ENCODE measurements around the gene KRTAP12-1.
"Not testable (repeated sequence)": the region's sequence is repeated elsewhere in the genome, so short reads cannot be mapped to it uniquely, and the experiment has no call there.

KRTAP12-1 gene

DNA sequence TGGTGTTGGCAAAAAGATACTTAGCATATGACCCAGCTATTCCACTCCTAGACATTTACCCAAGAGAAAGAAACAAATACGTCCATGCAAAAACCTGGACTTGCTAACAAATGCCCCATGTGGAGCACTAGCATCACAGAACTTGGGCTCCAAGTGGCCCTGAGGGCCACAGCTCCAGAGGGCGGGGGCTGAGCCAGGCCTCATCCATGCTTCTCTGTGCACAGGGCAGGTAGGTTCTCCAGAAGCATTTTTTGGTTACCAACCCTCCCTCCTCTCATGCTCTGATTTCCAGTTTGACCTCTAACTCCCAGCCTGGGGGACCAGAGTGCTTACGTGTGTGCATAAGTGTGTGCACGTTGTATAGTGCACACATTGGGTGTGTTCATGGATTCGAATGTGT lies 17.3 kb downstream of the KRTAP12-1 start:
- no peak for DNase-seq

DNA sequence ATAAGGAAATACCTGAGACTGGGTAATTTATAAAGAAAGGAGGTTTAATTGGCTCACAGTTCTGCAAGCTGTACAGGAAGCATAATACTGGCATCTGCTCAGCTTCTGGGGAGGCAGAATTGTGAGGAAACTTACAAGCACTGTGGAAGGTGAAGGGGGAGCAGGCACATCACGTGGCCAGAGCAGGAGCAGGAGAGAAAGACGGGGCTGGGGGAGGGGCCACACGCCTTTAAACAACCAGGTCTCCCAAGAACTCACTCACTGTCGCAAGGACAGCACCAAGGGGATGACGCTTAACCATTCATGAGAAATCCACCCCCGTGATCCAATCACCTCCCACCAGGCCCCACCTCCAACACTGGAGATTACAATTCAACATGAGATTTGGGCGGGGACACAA lies 20.4 kb downstream of the KRTAP12-1 start:
- not testable (repeated sequence) for DNase-seq

- DNase-seq, result no peak
Observed at GRCh38 chr21:44658913-44659595, 22.9 kb downstream of the KRTAP12-1 start.

GRCh38 chr21:44658541-44658910 lies 23.4 kb downstream of the KRTAP12-1 start:
- no peak for DNase-seq

DNA sequence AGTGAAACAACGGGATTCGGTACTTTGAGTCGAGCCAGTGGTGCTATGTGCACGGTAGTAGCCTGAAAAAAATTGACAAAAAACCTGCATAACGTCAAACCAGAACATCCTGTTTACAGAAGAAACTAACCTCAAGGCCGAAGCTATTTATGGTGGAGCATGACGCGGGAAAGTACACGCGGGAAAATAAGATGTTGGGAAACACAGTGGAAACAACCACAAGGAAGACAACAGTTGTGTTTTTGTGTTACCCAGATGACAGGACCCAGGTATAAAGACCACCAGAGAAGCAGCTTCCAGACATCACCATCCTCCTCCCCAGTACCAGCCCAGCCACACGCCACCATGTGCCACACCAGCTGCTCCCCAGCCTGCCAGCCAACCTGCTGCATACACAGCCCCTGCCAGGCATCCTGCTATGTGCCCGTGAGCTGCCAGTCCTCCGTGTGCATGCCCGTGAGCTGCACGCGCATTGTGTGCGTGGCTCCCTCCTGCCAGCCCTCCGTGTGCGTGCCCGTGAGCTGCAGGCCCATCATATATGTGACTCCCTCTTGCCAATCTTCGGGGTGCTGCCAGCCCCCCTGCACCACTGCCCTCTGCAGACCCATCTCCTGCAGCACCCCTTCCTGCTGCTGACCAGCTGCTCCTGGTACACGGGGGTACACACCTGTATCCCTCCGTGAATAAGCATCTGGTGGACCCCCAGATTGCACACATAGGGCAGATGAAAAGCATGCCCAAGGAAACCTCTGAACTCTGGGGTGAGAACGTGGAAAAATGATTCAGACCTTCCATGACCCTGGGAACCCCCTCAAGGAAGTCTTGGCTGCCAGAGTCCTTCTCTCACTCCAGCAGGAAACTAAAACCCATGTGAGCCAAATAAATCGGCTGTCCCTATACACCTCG lies 24.1 kb downstream of the KRTAP12-1 start, which contains the start of gene KRTAP12-3:
Gene KRTAP12-3 (plus strand): TSS at position 298 of the 906 bp plus-strand sequence. CDS start 48 bp downstream, at position 346.
- DNase-seq, result no peak

- no peak for DNase-seq
Observed at GRCh38 chr21:44656868-44657267, 25.1 kb downstream of the KRTAP12-1 start.

- DNase-seq, result no peak
Observed at GRCh38 chr21:44654576-44655175, 27.3 kb downstream of the KRTAP12-1 start, which contains the start of gene KRTAP12-4. Gene KRTAP12-4 (minus strand): TSS chr21:44654659. CDS start chr21:44654614, 45 bp downstream.

DNA sequence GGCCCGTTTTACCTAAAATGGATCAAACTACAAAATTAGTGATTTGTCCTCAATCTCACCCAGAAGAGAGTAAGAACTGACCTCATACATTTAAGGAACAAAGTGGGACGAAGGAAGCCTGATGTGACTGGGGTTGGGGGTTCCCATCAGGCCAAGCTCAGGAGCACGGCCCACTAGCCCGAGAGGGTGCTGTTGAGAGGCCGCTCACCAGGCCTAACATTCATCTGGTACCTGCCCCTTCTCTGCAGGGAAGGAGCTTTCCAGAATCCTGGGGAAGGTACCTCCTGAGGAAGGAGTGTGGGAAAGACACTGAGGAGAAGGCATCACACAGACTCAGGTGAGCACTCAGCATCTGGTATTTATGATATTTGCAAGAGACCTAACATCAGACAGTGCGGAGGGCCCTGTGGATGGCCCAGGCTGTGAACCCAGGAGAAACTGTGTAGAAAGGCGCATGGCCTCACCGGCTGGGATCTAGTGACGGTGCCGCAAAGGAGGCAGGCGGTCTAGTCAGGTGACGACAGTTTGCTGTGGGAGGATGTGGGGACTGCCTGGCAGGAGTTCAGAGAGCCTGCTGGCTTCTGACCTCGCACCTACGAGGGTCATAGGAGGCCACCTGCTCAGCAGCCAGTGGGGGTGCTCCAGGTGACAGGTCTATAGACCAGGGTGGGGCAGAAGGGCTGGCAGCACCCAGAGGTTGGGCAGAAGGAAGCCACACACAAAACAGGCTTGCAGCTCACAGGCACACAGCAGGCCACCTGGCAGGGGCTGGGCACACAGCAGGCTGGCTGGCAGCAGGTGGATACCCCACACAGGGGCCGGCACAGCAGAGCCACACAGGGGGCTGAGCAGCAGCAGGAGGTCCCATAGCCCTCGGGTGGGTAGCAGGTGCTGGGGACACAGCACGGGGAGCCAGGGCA lies 28.0 kb downstream of the KRTAP12-1 start:
- DNase-seq, result no peak

- DNase-seq, result no peak
Observed at GRCh38 chr21:44653123-44653522, 28.8 kb downstream of the KRTAP12-1 start.

DNA sequence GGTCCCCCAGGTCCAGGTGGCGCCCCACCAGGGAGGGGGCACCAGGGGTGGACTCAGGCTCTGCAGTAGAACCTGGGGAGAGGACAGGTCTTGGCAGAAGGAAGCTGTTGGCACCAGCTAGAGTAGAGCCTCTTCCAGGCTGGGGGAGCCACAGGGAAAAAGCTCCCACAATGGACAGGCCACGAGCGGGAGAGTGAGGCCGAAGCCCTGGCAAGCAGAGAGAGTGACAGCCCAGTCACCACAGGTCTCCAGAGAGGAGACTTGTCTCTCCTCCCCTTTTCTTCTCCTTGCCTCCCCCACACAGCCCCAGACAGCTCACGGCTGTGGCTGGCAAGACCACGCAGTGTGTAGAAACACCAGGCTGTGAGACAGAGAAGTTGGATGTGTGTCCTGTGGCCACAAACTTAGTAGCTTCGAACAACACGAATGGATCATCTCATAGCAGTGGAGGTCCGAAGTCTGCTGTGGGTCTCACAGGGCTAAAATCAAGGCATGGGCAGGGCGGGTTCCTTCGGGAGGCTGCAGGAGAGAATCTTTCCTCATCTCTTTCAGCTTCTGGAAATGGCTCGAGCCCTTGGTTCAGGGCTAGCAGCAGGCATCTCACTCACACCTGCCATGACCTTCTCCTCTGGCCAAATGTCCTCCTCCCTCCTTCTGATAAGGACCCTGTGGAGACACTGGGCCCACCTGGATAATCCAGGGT lies 30.8 kb downstream of the KRTAP12-1 start:
- no peak for DNase-seq

- DNase-seq, result no peak
Observed at GRCh38 chr21:44650265-44650972, 31.5 kb downstream of the KRTAP12-1 start.

DNA sequence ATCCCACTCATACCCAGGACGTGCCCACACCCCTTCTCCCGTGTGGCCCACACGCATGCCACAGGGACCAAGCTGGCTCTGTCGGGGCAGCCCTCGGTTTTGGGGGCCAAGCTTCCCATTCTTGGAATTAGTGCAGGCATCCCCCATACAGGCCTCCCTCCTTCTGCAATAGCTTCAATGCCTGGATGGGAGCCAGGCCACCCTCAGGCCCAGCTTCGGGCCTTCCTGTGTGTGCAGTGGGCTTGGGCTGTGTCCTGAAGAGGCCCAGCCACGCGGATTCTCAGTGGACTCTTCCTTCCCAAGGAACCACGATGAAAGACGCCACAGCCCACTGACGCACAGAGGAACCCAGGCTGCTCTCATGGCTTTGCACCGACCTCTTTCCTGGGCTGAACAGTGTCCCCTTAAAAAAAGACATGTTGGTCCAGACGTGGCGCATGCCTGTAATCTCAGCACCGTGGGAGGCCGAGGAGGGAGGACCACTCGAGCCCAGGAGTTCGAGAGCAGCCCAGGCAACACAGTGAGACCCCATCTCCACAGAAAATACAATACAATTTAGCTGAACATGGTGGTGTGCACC lies 32.4 kb downstream of the KRTAP12-1 start:
- DNase-seq, result no peak

GRCh38 chr21:44648557-44649311 lies 33.2 kb downstream of the KRTAP12-1 start:
- no peak for DNase-seq

DNA sequence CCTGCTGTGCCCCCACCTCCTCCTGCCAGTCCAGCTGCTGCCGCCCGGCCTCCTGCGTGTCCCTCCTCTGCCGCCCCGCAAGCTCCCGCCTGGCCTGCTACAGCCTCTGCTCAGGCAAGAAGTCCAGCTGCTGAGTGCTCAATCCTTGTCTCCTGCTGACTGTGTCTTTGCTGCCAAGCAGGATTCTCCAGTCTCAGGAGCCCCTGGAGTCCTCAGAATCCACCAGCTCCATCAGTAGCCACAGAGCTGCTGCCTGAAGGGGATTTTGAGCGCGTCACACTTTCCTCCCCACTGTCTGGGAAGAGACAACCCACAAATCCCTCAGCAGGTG lies 34.8 kb downstream of the KRTAP12-1 start:
- no peak for DNase-seq

GRCh38 chr21:44646366-44647221 lies 35.4 kb downstream of the KRTAP12-1 start, which contains the start of gene KRTAP10-11:
Gene KRTAP10-11 (plus strand): TSS chr21:44646414. CDS start chr21:44646459, 45 bp downstream.
- not testable (repeated sequence) for DNase-seq

DNA sequence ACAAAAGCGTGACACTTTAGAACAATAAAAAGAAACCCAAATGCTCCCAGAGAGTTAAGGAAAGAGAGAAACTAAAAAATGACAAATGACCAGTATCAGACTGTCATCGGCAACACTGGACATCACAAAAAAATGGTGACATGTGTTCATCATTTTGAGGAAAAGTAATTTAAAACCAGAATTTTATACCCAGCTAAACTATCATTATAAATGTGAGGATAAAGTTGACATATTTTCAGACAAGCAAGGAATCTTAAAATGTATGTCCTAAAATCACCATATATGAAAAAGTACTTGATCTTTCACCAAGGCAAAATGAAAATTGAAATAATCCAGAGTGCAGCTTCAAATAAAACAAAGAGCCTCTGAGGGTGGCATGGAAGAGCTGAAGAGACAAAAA lies 37.1 kb downstream of the KRTAP12-1 start:
- DNase-seq, result no peak

- no peak for DNase-seq
Observed at GRCh38 chr21:44643741-44644310, 38.1 kb downstream of the KRTAP12-1 start.

GRCh38 chr21:44640761-44641160 lies 41.2 kb downstream of the KRTAP12-1 start:
- no peak for DNase-seq

DNA sequence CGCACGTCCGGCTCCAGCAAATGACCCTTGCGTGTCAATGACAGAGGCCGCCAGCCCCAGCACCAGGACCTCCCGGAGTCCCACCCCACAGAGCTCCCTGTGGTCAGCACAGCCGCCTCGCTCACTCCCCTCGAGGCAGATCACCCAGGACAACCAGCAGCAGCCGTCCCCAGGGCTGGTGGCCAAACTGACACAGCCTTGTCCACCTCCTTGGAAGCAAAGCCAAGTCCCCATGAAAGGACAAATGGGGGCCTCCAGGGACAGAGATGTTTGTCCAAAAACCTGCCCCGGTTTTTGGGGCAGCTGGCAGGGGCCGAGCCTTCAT lies 42.7 kb downstream of the KRTAP12-1 start:
- DNase-seq, result no peak

Measured in Kasumi-1 (cell line).